GM10266 (cell line): ENCODE measurements around the gene RECK.

Experiments used
- DNase-seq: peaks from one replicate; pipeline ENCODE4 v3.0.0; 2012; ENCODE audit errors: extremely low spot score
- TF ChIP-seq, protein P1 (sequence below): IDR thresholded peaks from 2 replicates; pipeline ENCODE4 v1.5.1; 2012; ENCODE audit warnings: mild to moderate bottlenecking, low read depth; ENCODE audit not compliant: control insufficient read depth, insufficient read depth; ENCODE audit errors: missing control alignments

RECK gene

DNA sequence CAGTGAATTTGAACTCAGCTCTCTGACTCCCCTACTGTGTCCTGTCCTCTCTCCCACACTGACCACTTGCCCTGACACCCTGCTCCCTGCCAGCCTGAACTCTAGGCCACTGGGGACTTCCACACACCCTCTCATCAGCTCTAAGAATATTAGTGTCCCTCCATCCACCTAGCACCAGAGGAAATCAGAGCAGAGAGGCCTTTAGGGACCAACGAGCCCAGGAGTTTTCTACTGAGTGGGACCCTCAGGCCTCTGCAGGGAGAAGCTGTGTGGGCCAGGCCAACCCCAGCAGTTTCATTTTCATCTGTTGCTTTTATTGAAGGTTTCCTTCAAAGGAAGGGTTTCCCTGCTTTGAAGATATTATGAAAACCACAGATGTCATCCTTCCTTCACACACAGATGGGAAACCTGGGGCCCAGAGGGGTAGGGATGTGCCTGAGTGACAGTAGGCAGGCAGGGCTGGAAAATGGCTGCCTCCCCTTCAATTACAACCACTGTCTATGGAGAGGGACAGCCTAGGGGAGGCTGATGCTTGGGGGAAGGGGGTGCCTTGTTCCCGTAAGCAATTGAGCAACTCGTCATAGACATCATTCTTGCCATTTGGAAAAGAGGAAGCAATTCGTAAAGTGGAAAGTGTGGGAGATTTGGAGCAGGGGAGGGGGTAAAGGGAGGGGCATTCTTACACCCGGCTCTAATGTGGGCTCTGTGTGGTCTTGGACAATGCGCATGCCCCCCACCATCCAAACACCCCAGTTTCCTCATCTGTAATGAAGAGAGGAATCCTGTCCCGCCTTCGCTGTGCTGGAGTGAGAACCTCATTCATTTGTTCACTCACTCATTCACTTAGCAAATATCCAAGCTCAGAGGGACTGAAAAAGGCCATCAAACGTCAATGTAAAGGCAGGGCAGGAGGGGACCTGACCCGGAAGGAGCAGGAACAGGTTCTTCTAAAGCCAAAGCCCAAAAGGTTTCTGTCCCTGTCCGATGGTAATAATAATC is 103.7 kb downstream of the RECK start:
- no peak for DNase-seq
- TF ChIP-seq, protein P1, sequence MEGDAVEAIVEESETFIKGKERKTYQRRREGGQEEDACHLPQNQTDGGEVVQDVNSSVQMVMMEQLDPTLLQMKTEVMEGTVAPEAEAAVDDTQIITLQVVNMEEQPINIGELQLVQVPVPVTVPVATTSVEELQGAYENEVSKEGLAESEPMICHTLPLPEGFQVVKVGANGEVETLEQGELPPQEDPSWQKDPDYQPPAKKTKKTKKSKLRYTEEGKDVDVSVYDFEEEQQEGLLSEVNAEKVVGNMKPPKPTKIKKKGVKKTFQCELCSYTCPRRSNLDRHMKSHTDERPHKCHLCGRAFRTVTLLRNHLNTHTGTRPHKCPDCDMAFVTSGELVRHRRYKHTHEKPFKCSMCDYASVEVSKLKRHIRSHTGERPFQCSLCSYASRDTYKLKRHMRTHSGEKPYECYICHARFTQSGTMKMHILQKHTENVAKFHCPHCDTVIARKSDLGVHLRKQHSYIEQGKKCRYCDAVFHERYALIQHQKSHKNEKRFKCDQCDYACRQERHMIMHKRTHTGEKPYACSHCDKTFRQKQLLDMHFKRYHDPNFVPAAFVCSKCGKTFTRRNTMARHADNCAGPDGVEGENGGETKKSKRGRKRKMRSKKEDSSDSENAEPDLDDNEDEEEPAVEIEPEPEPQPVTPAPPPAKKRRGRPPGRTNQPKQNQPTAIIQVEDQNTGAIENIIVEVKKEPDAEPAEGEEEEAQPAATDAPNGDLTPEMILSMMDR = no peak

DNA sequence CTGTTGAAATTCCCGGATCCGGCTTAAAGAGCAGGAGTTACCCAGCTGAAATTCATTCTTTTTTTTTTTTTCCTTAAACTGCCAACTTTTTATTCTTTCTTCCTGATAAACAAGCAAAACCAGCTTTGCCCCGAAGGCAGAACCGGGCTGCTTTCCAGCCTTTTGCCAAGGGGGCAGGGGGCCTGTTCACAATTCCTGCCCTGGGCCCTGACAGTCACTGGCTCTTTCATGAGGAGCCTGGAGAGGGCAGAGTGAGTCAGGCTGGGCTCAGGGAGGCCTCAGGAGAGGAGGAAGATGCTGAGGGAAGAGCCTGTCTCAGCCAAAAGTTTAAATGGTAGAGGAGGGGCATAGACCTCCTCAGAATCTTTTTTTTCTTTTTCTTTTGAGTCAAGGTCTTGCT is 104.6 kb downstream of the RECK start:
- TF ChIP-seq, protein P1 = peak; percentile 7
- DNase-seq = no peak

DNA sequence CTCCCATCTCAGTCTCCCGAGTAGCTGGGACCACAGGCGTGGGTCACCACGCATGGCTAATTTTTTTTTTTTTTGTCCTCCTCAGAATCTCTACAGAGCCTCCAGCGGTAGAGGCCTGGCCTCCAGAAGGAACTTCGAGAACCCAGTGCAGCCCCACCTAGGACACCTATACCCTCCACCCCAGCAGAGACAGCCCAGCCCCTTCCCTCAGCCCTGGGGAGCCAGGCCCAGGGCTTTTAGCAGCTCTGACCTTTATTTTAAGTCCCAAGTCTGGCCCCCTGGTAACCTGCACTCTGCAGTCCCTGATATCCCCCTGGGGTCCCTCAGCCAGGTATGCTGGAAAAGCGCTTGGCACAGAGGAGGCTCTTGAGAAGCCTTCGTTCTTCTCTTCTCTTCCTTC is 105.0 kb downstream of the RECK start:
- DNase-seq = no peak
- TF ChIP-seq, protein P1 = no peak

DNA sequence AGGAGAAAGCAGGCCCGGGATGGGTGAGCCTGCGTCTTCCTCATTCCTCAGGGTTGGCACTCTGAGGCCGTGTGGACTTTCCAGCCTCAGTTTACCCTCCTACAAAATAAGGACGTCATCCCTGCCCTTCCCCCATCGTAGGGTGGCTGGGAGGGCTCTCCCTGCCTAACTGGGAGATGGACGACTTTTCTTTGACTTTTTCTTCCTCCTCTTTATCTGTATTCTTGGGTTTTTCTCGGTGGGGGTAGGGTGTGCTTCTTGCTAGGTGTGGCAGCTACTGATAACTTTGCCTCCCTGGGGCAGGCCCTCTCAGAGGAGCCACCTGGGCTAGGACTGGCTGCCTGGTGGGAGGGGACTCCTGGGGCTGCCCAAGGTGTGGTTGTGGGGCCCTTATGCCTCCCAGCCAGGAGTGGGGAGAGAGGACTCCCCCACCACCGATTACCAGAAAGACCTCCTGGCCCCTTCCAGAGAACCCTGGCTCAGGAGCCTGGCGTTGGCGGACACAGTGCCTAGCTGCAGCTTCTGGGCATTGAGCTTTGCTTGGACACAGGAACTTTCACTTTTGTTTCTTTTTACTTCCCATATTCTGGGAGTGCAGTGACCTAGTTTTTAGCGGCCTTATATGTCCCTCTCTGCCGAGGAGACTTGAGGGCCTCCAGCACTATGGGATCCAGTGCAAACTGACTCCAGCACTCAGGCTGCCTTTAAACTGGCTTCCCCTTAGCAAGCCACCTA is 106.0 kb downstream of the RECK start:
- DNase-seq = no peak
- TF ChIP-seq, protein P1 = no peak

DNA sequence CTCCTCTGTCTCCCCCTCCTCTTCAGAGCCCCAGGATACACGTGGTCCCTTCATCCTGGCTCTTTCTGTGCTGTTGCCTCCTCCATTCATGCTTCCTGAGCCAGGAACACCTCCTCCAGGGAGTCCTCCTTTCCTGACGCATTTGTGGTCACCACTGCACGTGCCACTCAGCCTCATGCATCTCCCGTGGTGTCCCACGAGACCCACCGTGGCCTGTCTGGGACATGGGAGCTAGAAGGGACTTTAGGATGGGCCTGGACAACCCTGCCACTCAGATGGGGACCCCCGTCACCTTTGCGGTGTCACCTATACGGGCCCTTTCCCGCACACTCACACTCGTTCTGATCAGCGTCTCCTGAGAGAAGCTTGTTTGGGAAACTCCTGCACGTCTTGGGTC is 106.5 kb downstream of the RECK start:
- no peak for DNase-seq
- TF ChIP-seq, protein P1 = no peak

DNA sequence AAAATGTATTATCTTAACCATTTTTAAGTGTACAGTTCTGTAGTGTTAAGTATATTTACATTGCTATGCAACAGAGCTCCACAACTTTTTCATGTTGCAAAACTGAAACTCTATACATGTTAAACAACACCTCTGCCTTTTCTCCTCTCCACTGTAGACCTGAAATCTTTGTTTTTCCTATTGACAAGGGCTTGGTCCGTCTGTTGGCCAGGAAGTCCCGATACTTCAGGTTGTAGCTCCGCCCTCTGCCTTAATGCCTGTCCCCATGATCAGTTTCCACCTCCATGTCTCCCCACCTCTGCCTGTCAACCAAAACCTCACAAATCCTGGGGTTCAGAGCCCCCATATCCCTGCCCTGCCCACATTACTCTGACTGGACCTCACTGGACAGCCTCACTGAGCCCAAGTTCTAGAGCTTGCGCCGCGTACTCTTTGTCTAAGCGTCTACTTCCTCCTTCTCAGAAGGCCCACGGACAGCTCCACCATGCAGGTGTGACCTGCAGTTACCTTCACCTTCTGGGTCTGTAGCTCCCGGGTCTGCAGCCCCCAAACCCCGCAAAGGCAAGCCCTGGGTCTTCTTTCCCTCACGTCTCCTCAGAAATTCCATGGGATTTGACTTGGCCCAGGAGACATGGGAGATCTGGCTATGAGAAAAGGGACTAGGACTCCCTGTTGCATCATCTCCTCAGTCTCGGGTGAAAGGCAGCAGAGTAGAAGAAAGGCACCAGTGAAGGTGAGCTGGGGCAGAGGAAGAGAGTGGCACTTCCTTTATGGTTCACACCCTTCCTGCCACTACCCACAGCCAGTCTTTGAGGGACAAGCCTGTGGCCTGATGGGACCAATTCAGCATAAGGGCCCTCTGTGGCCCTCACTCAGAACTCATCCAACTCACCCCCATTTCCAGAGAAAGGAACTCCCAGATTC is 107.9 kb downstream of the RECK start:
- TF ChIP-seq, protein P1 = no peak
- no peak for DNase-seq
